GM21390 (cell line): ENCODE results near the gene CCDC85B.

ENCODE experiments used
- ATAC-seq: cut with Tn5 transposase; IDR thresholded peaks from one replicate; pipeline ENCODE4 v1.9.1; 2021; ENCODE audit not compliant: unreplicated experiment

CCDC85B gene

GRCh38 chr11:65903715-65904114, 13.2 kb downstream of the CCDC85B start:
- ATAC-seq: no peak

- no peak for ATAC-seq
Measured at GRCh38 chr11:65906602-65907001, 16.1 kb downstream of the CCDC85B start.

- no peak for ATAC-seq
Measured at GRCh38 chr11:65907878-65908277, 17.4 kb downstream of the CCDC85B start.

GRCh38 chr11:65911682-65912568, 21.5 kb downstream of the CCDC85B start:
- ATAC-seq: no peak

GRCh38 chr11:65912845-65913244, 22.4 kb downstream of the CCDC85B start:
- no peak for ATAC-seq

GRCh38 chr11:65915101-65915820, 24.8 kb downstream of the CCDC85B start:
- no peak for ATAC-seq

GRCh38 chr11:65915821-65916251, 25.4 kb downstream of the CCDC85B start:
- ATAC-seq: no peak

- no peak for ATAC-seq
Measured at GRCh38 chr11:65916391-65916790, 25.9 kb downstream of the CCDC85B start.

GRCh38 chr11:65917077-65917433, 26.6 kb downstream of the CCDC85B start:
- ATAC-seq: no peak

- ATAC-seq: no peak
Measured at GRCh38 chr11:65917434-65918210, 27.1 kb downstream of the CCDC85B start.

- ATAC-seq: peak; percentile 45
Measured at GRCh38 chr11:65918211-65919140, 28.0 kb downstream of the CCDC85B start, which contains the start of gene C11orf68. TSS of gene C11orf68 (minus strand) at chr11:65919062. CDS start at chr11:65919031, 31 bp downstream.

GRCh38 chr11:65919141-65919572, 28.7 kb downstream of the CCDC85B start, which contains the start of gene DRAP1:
TSS of gene DRAP1 (plus strand) at chr11:65919426. CDS start at chr11:65919502, 76 bp downstream.
- ATAC-seq: peak; percentile 75

GRCh38 chr11:65919573-65920371, 29.3 kb downstream of the CCDC85B start:
- peak; percentile 38 for ATAC-seq

- ATAC-seq: no peak
Measured at GRCh38 chr11:65920372-65920802, 29.9 kb downstream of the CCDC85B start.

GRCh38 chr11:65921033-65921555, 30.6 kb downstream of the CCDC85B start:
- no peak for ATAC-seq

- ATAC-seq: no peak
Measured at GRCh38 chr11:65921876-65922275, 31.4 kb downstream of the CCDC85B start.

- ATAC-seq: no peak
Measured at GRCh38 chr11:65922565-65922964, 32.1 kb downstream of the CCDC85B start.

GRCh38 chr11:65925397-65925796, 34.9 kb downstream of the CCDC85B start:
- ATAC-seq: no peak

- ATAC-seq: peak; percentile 69
Measured at GRCh38 chr11:65927904-65928397, 37.5 kb downstream of the CCDC85B start.
